Progenitor cell of endocrine pancreas (in vitro differentiated cells): ENCODE results near the gene RFX2. TPM values are rescaled to one million over a fixed set of nuclear protein-coding genes. Genes with fewer than 3 reads are reported as not detected.
A peak's percentile ranks its signal among the peaks of the same experiment; 100 is the strongest.

Experiments used
- DNase-seq: peaks from one replicate; pipeline ENCODE4 v3.0.0; 2021; ENCODE audit warnings: low spot score; ENCODE audit not compliant: unreplicated experiment
- H3K27ac Mint-ChIP-seq: 2 replicates; pipeline ENCODE4 v1.8.0; 2021; ENCODE audit warnings: mild to moderate bottlenecking, moderate library complexity, mixed read lengths
- H3K27me3 Mint-ChIP-seq: 2 replicates; pipeline ENCODE4 v1.8.0; 2021; ENCODE audit warnings: mixed read lengths
- H3K36me3 Mint-ChIP-seq: 2 replicates; pipeline ENCODE4 v1.8.0; 2022; ENCODE audit warnings: mixed read lengths; ENCODE audit not compliant: insufficient read depth
- H3K4me1 Mint-ChIP-seq: 2 replicates; pipeline ENCODE4 v1.8.0; 2021; ENCODE audit warnings: low read depth, mixed read lengths
- H3K4me3 Mint-ChIP-seq: 2 replicates; pipeline ENCODE4 v1.8.0; 2021; ENCODE audit warnings: low read depth, mild to moderate bottlenecking, moderate library complexity, mixed read lengths
- H3K9me3 Mint-ChIP-seq: 2 replicates; pipeline ENCODE4 v1.8.0; 2021; ENCODE audit warnings: low read depth, mixed read lengths
- CTCF ChIP-seq: fragments of 200-600 bp; sonication (generic); IDR thresholded peaks from one replicate; pipeline ENCODE4 v1.5.0; 2021; ENCODE audit warnings: antibody characterized with exemption, mild to moderate bottlenecking; ENCODE audit not compliant: unreplicated experiment
- total RNA-seq: library from RNA; stranded (reverse); gene quantifications from 2 replicates; pipeline ENCODE4 v1.2.1, GENCODE V29; 2021

Gene RFX2
- total RNA-seq, 1 donor from 2014 or later, result 24.2 TPM

DNA sequence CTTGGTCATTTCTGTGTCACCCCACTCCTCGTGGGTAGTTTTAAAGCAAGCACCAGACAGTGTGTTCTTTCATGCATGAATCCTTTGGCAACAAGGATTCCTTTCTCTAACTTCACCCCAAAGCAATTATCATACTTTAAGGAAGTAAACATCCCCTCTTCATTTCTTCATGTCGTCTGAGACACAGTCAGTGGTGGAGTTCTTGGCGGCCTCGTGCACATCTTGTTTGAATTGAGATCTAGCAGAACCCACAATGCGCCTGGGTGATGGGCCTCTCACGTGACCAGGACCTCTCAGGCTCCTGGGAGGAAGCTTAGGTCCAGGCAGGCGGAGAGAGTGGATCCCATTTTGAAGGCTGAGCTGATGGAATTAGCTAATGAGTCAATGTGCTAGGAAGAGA is 27.8 kb upstream of the RFX2 start:
- H3K4me1 Mint-ChIP-seq, result no peaks in the 10 kb centered on the region
- no peak overlapping the region for H3K4me3 Mint-ChIP-seq
- H3K27me3 Mint-ChIP-seq, result no peaks in the 10 kb centered on the region
- H3K27ac Mint-ChIP-seq, result no peak overlapping the region
- no peak for DNase-seq
- peaks cover 2% of the 10 kb centered on the region for H3K36me3 Mint-ChIP-seq
- no peak for TF ChIP-seq CTCF
- peaks cover 7% of the 10 kb centered on the region for H3K9me3 Mint-ChIP-seq

DNA sequence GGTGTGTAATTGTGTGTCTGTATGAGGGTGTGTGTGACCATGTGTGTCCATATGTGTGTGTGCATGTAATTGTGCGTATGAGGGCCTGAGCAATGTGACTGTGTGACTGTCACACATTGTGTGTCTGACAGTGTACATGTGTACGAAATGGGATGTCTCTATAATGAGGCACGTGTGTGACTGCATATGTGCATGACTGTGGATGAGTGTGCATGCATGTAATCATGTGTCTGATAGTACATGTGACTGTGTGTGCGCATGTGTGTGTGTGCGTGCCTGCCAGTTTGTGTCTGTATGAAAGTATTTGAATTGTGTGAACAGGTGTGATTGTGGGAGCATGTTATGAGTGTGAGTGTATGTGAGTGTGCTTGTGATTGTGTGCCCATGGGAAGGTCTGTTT is 22.9 kb upstream of the RFX2 start:
- Mint-ChIP-seq H3K27me3 (no peaks in the 10 kb centered on the region), H3K4me3 (no peak overlapping the region), H3K9me3 (no peaks in the 10 kb centered on the region), H3K4me1 (no peaks in the 10 kb centered on the region), H3K36me3 (no peaks in the 10 kb centered on the region), H3K27ac (no peak overlapping the region)
- no peak for DNase-seq
- no peak for TF ChIP-seq CTCF

DNA sequence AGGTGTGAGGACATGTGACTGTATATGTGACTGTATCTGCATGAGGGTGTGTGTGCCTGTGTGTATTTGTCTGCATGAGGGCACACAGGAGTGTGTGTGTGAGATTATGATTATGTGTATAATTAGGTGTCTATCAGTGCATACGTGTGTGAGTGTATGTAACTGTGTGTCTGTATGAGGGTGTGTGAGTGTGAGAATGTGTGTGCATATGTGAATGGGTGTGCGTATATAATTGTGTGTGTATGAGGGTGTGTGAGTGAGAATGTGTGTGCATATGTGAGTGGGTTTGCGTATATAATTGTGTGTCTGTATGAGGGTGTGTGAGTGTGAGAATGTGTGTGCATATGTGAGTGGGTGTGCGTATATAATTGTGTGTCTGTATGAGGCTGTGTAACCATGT is 22.2 kb upstream of the RFX2 start:
- no peak overlapping the region for H3K4me3 Mint-ChIP-seq
- H3K27ac Mint-ChIP-seq, result no peak overlapping the region
- no peaks in the 10 kb centered on the region for H3K4me1 Mint-ChIP-seq
- H3K9me3 Mint-ChIP-seq, result peaks cover 3% of the 10 kb centered on the region
- TF ChIP-seq CTCF, result no peak
- DNase-seq, result no peak
- H3K27me3 Mint-ChIP-seq, result no peaks in the 10 kb centered on the region
- H3K36me3 Mint-ChIP-seq, result no peaks in the 10 kb centered on the region

GRCh38 chr19:6127716-6128335 is 17.5 kb upstream of the RFX2 start:
- Mint-ChIP-seq H3K4me1 (no peaks in the 10 kb centered on the region), H3K4me3 (no peak overlapping the region), H3K9me3 (peaks cover 14% of the 10 kb centered on the region), H3K27ac (no peak overlapping the region), H3K27me3 (no peaks in the 10 kb centered on the region), H3K36me3 (no peaks in the 10 kb centered on the region)
- no peak for TF ChIP-seq CTCF
- DNase-seq, result no peak

- peak; percentile 29 for TF ChIP-seq CTCF
- Mint-ChIP-seq H3K27ac (no peak overlapping the region), H3K4me1 (no peaks in the 10 kb centered on the region), H3K4me3 (no peak overlapping the region), H3K9me3 (peaks cover 14% of the 10 kb centered on the region), H3K36me3 (no peaks in the 10 kb centered on the region), H3K27me3 (no peaks in the 10 kb centered on the region)
- DNase-seq, result no peak
These were observed 16.2 kb upstream of the RFX2 start for GRCh38 chr19:6126335-6126974.
